Neural cell (in vitro differentiated cells): ENCODE measurements around the gene KATNAL1.

ENCODE experiments used
- EZH2 ChIP-seq: fragments of 200-600, 300-800 bp; shearing (Covaris generic), sonication (generic); IDR thresholded peaks from 2 replicates; pipeline ENCODE4 v1.6.1; 2014; ENCODE audit warnings: antibody characterized with exemption, low read length, borderline replicate concordance, mild to moderate bottlenecking; ENCODE audit not compliant: insufficient read depth, poor library complexity, severe bottlenecking
- POLR2AphosphoS5 ChIP-seq: IDR thresholded peaks from 2 replicates; pipeline ENCODE4 v1.6.1; 2012
- RAD21 ChIP-seq: fragments of 450-650 bp; conservative IDR thresholded peaks from 2 replicates; pipeline ENCODE4 v1.6.1; 2014; ENCODE audit warnings: antibody characterized with exemption, mild to moderate bottlenecking, moderate library complexity
- TF ChIP-seq, protein P1 (sequence below): fragments of 450-650 bp; IDR thresholded peaks from 2 replicates; pipeline ENCODE4 v1.5.1; 2014; ENCODE audit warnings: antibody characterized with exemption, mild to moderate bottlenecking, moderate library complexity; ENCODE audit not compliant: poor library complexity, severe bottlenecking
- TF ChIP-seq, protein P2 (sequence below): IDR thresholded peaks from 2 replicates; pipeline ENCODE4 v1.6.1; 2012; ENCODE audit warnings: borderline replicate concordance

- TF ChIP-seq, protein P1, sequence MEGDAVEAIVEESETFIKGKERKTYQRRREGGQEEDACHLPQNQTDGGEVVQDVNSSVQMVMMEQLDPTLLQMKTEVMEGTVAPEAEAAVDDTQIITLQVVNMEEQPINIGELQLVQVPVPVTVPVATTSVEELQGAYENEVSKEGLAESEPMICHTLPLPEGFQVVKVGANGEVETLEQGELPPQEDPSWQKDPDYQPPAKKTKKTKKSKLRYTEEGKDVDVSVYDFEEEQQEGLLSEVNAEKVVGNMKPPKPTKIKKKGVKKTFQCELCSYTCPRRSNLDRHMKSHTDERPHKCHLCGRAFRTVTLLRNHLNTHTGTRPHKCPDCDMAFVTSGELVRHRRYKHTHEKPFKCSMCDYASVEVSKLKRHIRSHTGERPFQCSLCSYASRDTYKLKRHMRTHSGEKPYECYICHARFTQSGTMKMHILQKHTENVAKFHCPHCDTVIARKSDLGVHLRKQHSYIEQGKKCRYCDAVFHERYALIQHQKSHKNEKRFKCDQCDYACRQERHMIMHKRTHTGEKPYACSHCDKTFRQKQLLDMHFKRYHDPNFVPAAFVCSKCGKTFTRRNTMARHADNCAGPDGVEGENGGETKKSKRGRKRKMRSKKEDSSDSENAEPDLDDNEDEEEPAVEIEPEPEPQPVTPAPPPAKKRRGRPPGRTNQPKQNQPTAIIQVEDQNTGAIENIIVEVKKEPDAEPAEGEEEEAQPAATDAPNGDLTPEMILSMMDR, result no peak
- TF ChIP-seq, protein P2, sequence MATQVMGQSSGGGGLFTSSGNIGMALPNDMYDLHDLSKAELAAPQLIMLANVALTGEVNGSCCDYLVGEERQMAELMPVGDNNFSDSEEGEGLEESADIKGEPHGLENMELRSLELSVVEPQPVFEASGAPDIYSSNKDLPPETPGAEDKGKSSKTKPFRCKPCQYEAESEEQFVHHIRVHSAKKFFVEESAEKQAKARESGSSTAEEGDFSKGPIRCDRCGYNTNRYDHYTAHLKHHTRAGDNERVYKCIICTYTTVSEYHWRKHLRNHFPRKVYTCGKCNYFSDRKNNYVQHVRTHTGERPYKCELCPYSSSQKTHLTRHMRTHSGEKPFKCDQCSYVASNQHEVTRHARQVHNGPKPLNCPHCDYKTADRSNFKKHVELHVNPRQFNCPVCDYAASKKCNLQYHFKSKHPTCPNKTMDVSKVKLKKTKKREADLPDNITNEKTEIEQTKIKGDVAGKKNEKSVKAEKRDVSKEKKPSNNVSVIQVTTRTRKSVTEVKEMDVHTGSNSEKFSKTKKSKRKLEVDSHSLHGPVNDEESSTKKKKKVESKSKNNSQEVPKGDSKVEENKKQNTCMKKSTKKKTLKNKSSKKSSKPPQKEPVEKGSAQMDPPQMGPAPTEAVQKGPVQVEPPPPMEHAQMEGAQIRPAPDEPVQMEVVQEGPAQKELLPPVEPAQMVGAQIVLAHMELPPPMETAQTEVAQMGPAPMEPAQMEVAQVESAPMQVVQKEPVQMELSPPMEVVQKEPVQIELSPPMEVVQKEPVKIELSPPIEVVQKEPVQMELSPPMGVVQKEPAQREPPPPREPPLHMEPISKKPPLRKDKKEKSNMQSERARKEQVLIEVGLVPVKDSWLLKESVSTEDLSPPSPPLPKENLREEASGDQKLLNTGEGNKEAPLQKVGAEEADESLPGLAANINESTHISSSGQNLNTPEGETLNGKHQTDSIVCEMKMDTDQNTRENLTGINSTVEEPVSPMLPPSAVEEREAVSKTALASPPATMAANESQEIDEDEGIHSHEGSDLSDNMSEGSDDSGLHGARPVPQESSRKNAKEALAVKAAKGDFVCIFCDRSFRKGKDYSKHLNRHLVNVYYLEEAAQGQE, result no peak
- TF ChIP-seq RAD21, result no peak
- no peak for TF ChIP-seq EZH2
- TF ChIP-seq POLR2AphosphoS5, result no peak
These were observed 24.0 kb upstream of the KATNAL1 start for GRCh38 chr13:30331331-30331771.
